Measurements from ENCODE around the gene TRIML1.
"Not testable (repeated sequence)": the region's sequence is repeated elsewhere in the genome, so short reads cannot be mapped to it uniquely, and the experiment has no call there.

The TRIML1 gene

GRCh38 chr4:188138227-188138626 is 1.0 kb upstream of the TRIML1 start:
- no peak for DNase-seq (ENCODE audit: low spot score in 2 of 2)
- no peak for ATAC-seq
- H3K27ac Mint-ChIP-seq = no peak overlapping the region
- no peak overlapping the region for H3K4me3 Mint-ChIP-seq
- no peaks in the 10 kb centered on the region for H3K36me3 Mint-ChIP-seq
- peaks cover 6% of the 10 kb centered on the region for H3K9me3 Mint-ChIP-seq
- no peaks in the 10 kb centered on the region for H3K4me1 Mint-ChIP-seq

- ATAC-seq = no peak
- Mint-ChIP-seq H3K4me1 (no peaks in the 10 kb centered on the region), H3K9me3 (peaks cover 9% of the 10 kb centered on the region), H3K36me3 (no peaks in the 10 kb centered on the region), H3K27ac (no peak overlapping the region), H3K4me3 (no peak overlapping the region)
- no peak for DNase-seq (ENCODE audit: low spot score in 2 of 2)
Measured at GRCh38 chr4:188139671-188140070, 430 bp downstream of the TRIML1 start.

- Mint-ChIP-seq H3K36me3 (no peaks in the 10 kb centered on the region), H3K9me3 (peaks cover 11% of the 10 kb centered on the region), H3K27ac (no peak overlapping the region), H3K4me1 (no peaks in the 10 kb centered on the region), H3K4me3 (no peak overlapping the region)
- DNase-seq (ENCODE audit: low spot score in 2 of 2) = no peak
- ATAC-seq = no peak
Measured at GRCh38 chr4:188143731-188144130, 4.5 kb downstream of the TRIML1 start.

GRCh38 chr4:188145601-188146000 is 6.4 kb downstream of the TRIML1 start:
- no peaks in the 10 kb centered on the region for H3K4me1 Mint-ChIP-seq
- no peaks in the 10 kb centered on the region for H3K36me3 Mint-ChIP-seq
- H3K4me3 Mint-ChIP-seq = no peak overlapping the region
- DNase-seq (ENCODE audit: low spot score in 2 of 2) (no peak), ATAC-seq (no peak)
- H3K9me3 Mint-ChIP-seq = peaks cover 8% of the 10 kb centered on the region
- H3K27ac Mint-ChIP-seq = no peak overlapping the region

GRCh38 chr4:188146618-188147017 is 7.4 kb downstream of the TRIML1 start:
- no peaks in the 10 kb centered on the region for H3K36me3 Mint-ChIP-seq
- DNase-seq (ENCODE audit: low spot score in 2 of 2) (no peak), ATAC-seq (no peak)
- no peak overlapping the region for H3K27ac Mint-ChIP-seq
- H3K4me3 Mint-ChIP-seq = no peak overlapping the region
- no peaks in the 10 kb centered on the region for H3K4me1 Mint-ChIP-seq
- H3K9me3 Mint-ChIP-seq = peaks cover 7% of the 10 kb centered on the region

- no peak for ATAC-seq
- peaks cover 7% of the 10 kb centered on the region for H3K9me3 Mint-ChIP-seq
- no peak for DNase-seq (ENCODE audit: low spot score in 2 of 2)
- H3K36me3 Mint-ChIP-seq = no peaks in the 10 kb centered on the region
- no peak overlapping the region for H3K27ac Mint-ChIP-seq
- no peaks in the 10 kb centered on the region for H3K4me1 Mint-ChIP-seq
- no peak overlapping the region for H3K4me3 Mint-ChIP-seq
Measured at GRCh38 chr4:188147176-188147575, 7.9 kb downstream of the TRIML1 start.

GRCh38 chr4:188147776-188148175 is 8.5 kb downstream of the TRIML1 start:
- no peak overlapping the region for H3K4me3 Mint-ChIP-seq
- H3K4me1 Mint-ChIP-seq = no peaks in the 10 kb centered on the region
- H3K9me3 Mint-ChIP-seq = peaks cover 7% of the 10 kb centered on the region
- H3K27ac Mint-ChIP-seq = no peak overlapping the region
- H3K36me3 Mint-ChIP-seq = no peaks in the 10 kb centered on the region
- ATAC-seq (no peak), DNase-seq (ENCODE audit: low spot score in 2 of 2) (no peak)

GRCh38 chr4:188154668-188155405 is 15.6 kb downstream of the TRIML1 start:
- no peaks in the 10 kb centered on the region for H3K36me3 Mint-ChIP-seq
- ATAC-seq (no peak), DNase-seq (ENCODE audit: low spot score in 2 of 2) (no peak)
- H3K9me3 Mint-ChIP-seq = peaks cover 10% of the 10 kb centered on the region
- H3K4me1 Mint-ChIP-seq = no peaks in the 10 kb centered on the region
- no peak overlapping the region for H3K27ac Mint-ChIP-seq
- H3K4me3 Mint-ChIP-seq = no peak overlapping the region

- no peaks in the 10 kb centered on the region for H3K36me3 Mint-ChIP-seq
- H3K9me3 Mint-ChIP-seq = peaks cover 13% of the 10 kb centered on the region
- DNase-seq (ENCODE audit: low spot score in 2 of 2) = no peak
- ATAC-seq = no peak
- no peak overlapping the region for H3K4me3 Mint-ChIP-seq
- H3K27ac Mint-ChIP-seq = no peak overlapping the region
- H3K4me1 Mint-ChIP-seq = no peaks in the 10 kb centered on the region
Measured at GRCh38 chr4:188158336-188158735, 19.1 kb downstream of the TRIML1 start.

- H3K36me3 Mint-ChIP-seq; H3K4me3 Mint-ChIP-seq; DNase-seq (ENCODE audit: low spot score in 2 of 2); ATAC-seq; H3K27ac Mint-ChIP-seq; H3K4me1 Mint-ChIP-seq: not testable (repeated sequence)
- peaks cover 13% of the 10 kb centered on the region for H3K9me3 Mint-ChIP-seq
Measured at GRCh38 chr4:188159513-188160226, 20.4 kb downstream of the TRIML1 start.

- Mint-ChIP-seq H3K4me3 (no peak overlapping the region), H3K36me3 (no peaks in the 10 kb centered on the region), H3K27ac (no peak overlapping the region), H3K4me1 (no peaks in the 10 kb centered on the region), H3K9me3 (peaks cover 13% of the 10 kb centered on the region)
- DNase-seq (ENCODE audit: low spot score in 2 of 2) (no peak), ATAC-seq (no peak)
Measured at GRCh38 chr4:188160406-188160805, 21.2 kb downstream of the TRIML1 start.

- peaks cover 13% of the 10 kb centered on the region for H3K9me3 Mint-ChIP-seq
- no peak overlapping the region for H3K27ac Mint-ChIP-seq
- DNase-seq (ENCODE audit: low spot score in 2 of 2) (no peak), ATAC-seq (no peak)
- H3K4me1 Mint-ChIP-seq = no peaks in the 10 kb centered on the region
- H3K36me3 Mint-ChIP-seq = no peaks in the 10 kb centered on the region
- no peak overlapping the region for H3K4me3 Mint-ChIP-seq
Measured at GRCh38 chr4:188161167-188161566, 21.9 kb downstream of the TRIML1 start.

GRCh38 chr4:188162698-188163097 is 23.5 kb downstream of the TRIML1 start:
- Mint-ChIP-seq H3K27ac (no peak overlapping the region), H3K4me1 (no peaks in the 10 kb centered on the region), H3K4me3 (no peak overlapping the region), H3K36me3 (no peaks in the 10 kb centered on the region), H3K9me3 (peaks cover 13% of the 10 kb centered on the region)
- DNase-seq (ENCODE audit: low spot score in 2 of 2) (no peak), ATAC-seq (no peak)

- Mint-ChIP-seq H3K4me1 (no peaks in the 10 kb centered on the region), H3K27ac (no peak overlapping the region), H3K36me3 (no peaks in the 10 kb centered on the region), H3K9me3 (peaks cover 4% of the 10 kb centered on the region), H3K4me3 (no peak overlapping the region)
- no peak for ATAC-seq
- DNase-seq (ENCODE audit: low spot score in 2 of 2) = no peak
Measured at GRCh38 chr4:188168726-188169373, 29.6 kb downstream of the TRIML1 start.

- no peak overlapping the region for H3K4me3 Mint-ChIP-seq
- H3K4me1 Mint-ChIP-seq = no peaks in the 10 kb centered on the region
- DNase-seq (ENCODE audit: low spot score in 2 of 2) (no peak), ATAC-seq (no peak)
- H3K36me3 Mint-ChIP-seq = no peaks in the 10 kb centered on the region
- H3K27ac Mint-ChIP-seq = no peak overlapping the region
- peaks cover 11% of the 10 kb centered on the region for H3K9me3 Mint-ChIP-seq
Measured at GRCh38 chr4:188171551-188171950, 32.3 kb downstream of the TRIML1 start.

GRCh38 chr4:188175288-188175687 is 36.0 kb downstream of the TRIML1 start:
- Mint-ChIP-seq H3K4me3 (no peak overlapping the region), H3K36me3 (no peaks in the 10 kb centered on the region), H3K27ac (no peak overlapping the region), H3K9me3 (peaks cover 11% of the 10 kb centered on the region), H3K4me1 (no peaks in the 10 kb centered on the region)
- DNase-seq (ENCODE audit: low spot score in 2 of 2) = no peak
- ATAC-seq = no peak

All from stimulated activated effector memory CD8-positive, alpha-beta T cell treated with anti-CD3 and anti-CD28 coated beads, Interleukin-12 subunit alpha, Interleukin-12 subunit beta, amount 100 ng/mL, for 72 hours (primary cell).